Myocyte (in vitro differentiated cells): Measurements from ENCODE around the gene IDH3A. TPM values are rescaled to one million over a fixed set of nuclear protein-coding genes. Genes with fewer than 3 reads are reported as not detected.

Source experiments
- DNase-seq: peaks from one replicate; pipeline ENCODE4 v3.0.0-alpha.2; 2012; ENCODE audit warnings: low read depth
- total RNA-seq: library from RNA; depleted of rRNA; stranded (reverse); fragments of >200 nt; gene quantifications from 2 replicates; pipeline ENCODE4 v1.2.3, GENCODE V29; 2014

IDH3A gene
- total RNA-seq, 1 donor from 2014 or later = 122 TPM

DNA sequence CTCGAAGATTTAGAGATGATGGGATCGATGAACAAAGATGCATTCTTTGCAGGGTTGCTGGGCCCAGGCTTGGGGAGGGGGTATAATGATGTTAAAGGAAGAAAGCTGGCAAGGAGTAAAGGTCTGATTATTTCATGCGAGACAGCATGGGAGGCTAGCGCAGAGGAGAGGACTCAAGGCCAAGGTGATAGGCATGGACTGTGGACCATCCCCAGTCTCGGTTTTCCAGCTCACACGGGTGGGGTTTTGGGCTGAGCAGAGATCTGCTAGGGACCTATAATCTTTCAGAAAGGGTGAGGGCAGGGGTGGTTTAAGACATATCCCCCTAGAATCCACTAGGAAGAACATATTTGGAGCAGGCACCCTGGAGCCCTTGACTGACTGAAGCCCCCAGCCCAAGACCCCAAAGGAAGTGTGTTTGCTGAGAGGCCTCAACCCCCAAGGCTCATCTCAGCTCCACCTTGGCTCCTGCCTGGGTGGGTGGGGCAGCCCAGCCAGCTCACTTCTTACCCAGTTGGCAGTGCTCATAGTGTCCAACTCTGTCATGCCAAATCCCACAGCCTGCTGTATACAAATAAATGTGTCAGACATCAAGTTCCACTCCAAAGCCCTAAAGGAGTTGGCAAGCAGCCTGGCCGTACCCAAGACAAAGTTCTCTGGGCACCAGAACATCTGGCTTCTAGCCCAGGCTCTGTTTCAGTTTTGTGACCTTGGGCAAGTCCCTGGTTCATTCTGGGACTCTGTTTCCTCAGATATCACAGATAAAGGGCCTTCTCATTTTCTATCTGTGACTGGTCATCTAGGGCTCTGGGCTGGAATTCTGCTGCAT lies 67.3 kb downstream of the IDH3A start:
- DNase-seq = no peak

DNA sequence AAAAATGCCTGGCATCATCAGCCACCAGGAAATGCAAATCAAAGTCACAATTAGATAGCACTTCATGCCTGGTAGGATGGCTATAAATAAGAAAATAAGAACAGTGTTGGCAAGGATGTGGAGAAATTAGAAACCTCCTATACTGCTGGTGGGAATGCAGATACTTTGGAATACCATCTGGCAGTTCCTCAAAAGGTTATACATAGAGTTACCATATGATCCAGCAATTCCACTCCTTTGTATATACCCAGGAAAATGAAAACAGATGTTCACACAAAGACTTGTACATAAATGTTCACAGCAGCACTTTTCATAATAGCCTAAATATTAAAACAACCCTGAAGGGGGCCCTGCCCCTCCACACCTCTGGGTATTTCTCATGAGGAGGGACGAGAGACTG lies 71.6 kb downstream of the IDH3A start:
- no peak for DNase-seq

Other genes with a start within 250 kb of the IDH3A start
- 24.4 and 41.3 TPM in 2 replicates for gene TBC1D2B, start 71.7 kb upstream of the IDH3A start, total RNA-seq
- 0.16 and 0.31 TPM in 2 replicates for gene SH2D7, start 56.8 kb upstream of the IDH3A start, total RNA-seq
- gene CIB2, start 17.9 kb upstream of the IDH3A start, total RNA-seq = 1.6 and 2.9 TPM in 2 replicates
- 2.9 and 5.2 TPM in 2 replicates for gene ACSBG1, start 85.2 kb downstream of the IDH3A start, total RNA-seq
- gene DNAJA4, start 115.2 kb downstream of the IDH3A start, total RNA-seq = 9.8 and 11.6 TPM in 2 replicates
- gene SKIC8, start 150.2 kb downstream of the IDH3A start, total RNA-seq = 49.5 and 56.8 TPM in 2 replicates
- gene CRABP1, start 191.0 kb downstream of the IDH3A start, total RNA-seq = not detected in 2 replicates